Spleen (tissue), 7 donors: Measurements from ENCODE around the gene FBXO3.

ENCODE experiments used
- CTCF ChIP-seq, 11 experiments: fragments of 200-600 bp in 7 of 11; fragments of 450-650 bp in 4 of 11; sonication (generic) in 4 of 11; IDR thresholded peaks in 8 of 11; conservative IDR thresholded peaks in 3 of 11; 1 replicate in 7 of 11; 2 replicates in 4 of 11; pipeline versions ENCODE4 v1.4.0 to v1.8.0; 2016 to 2021; ENCODE audit warnings: antibody characterized with exemption in 11 of 11, inconsistent platforms in 4 of 11, mild to moderate bottlenecking in 1 of 11
- POLR2A ChIP-seq, 3 donors: fragments of 450-650 bp; IDR thresholded peaks; one replicate each; pipeline ENCODE4 v1.5.1; 2017; ENCODE audit warnings: antibody characterized with exemption in 3 of 3, mild to moderate bottlenecking in 1 of 3
- donor health status: DM: no; HTN: no; CAD: no; lungs with moderate emphysema.
- donor health status: DM: no; HTN: no; CAD: no.
- donor health status: DM: no; HTN: no; CAD: no.

- no peak for TF ChIP-seq CTCF (IDR thresholded peaks at IDR 0.05 in 8 of 11, conservative IDR thresholded peaks at IDR 0.05 in 3 of 11)
- no peak for TF ChIP-seq POLR2A (IDR thresholded peaks at IDR 0.05)
These were observed 61.9 kb downstream of the FBXO3 start for GRCh38 chr11:33712436-33712835.
